ENCODE measurements around the gene ITPR2.
"Not testable (repeated sequence)": the region's sequence is repeated elsewhere in the genome, so short reads cannot be mapped to it uniquely, and the experiment has no call there.

Gene ITPR2

DNA sequence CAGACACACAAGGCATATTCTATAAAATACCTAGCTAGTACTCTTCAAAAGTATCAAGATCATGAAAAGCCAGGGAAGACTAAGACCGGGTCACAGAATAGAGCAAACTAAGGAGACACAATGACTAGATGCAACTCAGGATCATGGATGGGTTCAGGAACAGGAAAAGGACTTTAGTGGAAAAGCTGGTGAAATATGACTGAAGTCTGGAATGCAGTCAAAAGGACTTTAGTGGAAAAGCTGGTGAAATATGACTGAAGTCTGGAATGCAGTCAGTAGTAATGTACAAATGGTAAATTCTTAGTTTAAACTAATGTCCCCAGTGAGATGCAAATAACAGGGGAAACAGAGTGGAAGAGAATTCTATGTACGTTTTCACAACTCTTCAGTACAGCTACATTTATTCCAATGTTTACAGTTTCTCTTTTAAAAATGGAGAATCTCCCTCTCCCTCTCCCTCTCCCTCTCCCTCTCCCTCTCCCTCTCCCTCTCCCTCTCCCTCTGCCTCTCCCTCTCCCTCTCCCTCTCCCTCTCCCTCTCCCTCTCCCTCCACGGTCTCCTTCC, 49.1 kb downstream of the ITPR2 start:
- DNase-seq: not testable (repeated sequence)

DNA sequence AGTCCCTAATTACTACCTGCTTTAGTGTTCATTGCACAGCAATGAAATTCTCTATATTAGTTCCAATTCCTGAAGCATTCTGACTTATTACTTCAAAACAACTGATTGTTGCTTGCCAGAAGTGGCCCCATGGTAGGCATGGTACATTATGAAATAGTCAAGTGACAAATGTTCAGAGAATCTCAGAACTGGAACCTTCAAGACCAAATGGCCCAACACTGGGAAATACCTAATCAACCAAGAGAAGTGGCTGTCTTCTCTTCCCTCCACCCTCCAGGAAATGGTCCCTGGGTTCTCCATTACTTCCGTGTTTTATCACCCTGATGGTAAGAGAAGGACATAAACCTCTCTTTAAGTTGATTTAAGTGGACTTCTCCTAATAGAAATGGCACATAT, 49.9 kb downstream of the ITPR2 start:
- no peak for DNase-seq

DNA sequence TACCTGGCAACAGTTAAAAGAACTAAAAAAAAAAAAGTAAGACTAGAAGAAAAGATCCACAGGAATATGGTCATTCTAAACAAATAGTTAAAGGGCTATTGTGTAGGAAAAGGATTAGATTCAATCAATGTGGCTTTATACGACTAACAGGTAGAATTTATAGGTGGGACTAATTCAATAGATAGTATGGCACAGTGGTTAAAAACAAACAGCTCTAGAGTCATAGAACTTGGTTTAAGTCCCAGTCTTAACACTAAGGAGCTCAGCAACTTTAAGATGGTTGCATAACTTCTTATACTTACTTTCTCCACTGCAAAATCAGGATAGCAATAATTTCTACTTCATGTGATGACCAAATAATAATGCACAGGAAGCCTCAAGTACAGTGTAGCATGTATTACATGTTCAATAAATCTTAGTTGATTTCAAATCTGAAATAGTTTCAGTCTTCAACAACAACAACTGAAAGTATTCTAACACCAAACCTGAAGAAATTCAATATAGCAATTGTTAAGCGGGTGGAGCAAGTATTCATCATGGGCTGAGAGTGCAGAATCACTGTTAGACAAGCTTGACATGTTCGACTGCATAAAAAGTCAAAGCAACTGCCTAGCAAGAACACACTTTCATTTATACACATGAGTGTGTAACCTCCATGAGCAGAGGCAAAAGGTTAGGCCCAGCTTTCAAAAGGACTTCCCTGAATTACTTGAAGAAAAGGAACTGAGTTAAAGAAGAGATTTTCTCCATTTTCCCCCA, 50.4 kb downstream of the ITPR2 start:
- DNase-seq: no peak

DNA sequence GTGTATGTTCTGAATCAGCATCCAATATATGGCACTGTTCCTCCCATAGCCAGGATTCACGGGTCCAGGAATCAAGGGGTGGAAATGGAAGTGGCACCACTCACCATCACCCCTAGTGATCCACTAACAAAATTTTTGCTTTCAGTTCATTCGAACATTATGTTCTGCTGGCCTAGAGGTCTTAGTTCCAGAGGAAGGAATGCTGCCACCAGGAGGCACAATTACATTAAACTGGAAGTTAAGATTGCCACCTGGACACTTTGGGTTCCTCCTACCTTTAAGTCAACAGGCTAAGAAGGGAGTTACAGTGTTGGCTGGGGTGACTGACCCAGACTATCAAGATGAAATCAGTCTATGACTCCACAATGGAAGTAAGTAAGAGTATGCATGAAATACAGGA, 52.3 kb downstream of the ITPR2 start:
- DNase-seq: not testable (repeated sequence)

DNA sequence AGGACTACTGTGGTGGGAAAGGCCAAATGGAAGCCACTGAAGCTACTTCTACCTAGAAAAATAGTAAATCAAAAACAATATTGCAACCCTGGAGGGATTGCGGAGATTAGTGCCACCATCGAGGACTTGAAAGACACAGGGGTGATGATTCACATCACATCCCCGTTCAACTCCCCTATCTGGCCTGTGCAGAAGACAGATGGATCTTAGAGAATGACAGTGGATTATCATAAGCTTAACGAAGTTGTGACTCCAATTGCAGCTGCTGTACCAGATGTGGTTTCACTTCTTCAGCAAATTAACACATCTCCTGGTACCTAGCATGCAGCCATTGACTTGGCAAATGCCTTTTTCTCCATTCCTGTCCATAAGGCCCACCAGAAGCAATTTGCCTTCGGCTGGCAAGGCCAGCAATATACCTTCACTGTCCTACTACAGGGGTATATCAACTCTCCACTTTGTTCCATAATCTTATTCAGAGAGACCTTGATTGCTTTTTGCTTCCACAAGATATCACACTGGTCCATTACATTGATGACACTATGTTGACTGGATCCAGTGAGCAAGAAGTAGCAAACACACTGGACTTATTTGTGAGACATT, 54.7 kb downstream of the ITPR2 start:
- DNase-seq: not testable (repeated sequence)

DNA sequence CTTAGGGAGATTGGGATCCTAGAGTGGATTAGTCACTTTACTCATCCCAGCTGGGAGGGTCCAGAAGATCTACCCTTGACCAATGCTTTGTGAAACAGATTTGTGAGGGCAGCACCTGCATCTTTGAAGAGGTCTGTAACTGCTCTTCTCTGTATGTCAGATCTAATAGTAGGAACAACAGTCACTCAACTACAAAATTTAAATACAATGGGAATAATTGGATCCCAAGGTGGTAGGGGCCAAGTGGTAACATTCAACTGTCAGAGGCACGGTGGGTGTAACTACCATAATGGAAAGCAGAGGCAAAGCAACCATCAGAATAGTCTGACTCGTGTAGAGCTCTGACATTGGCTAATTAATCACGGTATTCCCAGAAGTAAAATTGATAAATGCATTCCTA, 55.8 kb downstream of the ITPR2 start:
- no peak for DNase-seq

DNA sequence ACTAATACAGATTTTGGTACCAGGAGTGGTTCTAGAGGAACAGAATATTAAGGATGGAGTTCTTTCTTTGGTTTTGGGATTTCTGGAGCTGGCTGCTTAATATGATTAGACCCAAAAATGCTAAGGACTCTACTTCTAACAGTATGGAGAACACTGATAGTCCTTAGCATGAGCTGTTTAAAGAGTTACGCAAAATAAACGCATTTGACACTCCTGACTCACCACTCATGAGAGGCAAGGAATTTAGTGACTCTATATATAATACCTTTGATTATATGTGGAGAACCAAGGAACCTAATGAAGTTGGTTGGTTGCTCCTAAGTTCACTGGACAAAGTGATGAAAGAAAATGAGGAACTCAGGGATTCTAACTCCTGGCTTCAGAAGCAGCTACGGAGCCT, 57.0 kb downstream of the ITPR2 start:
- not testable (repeated sequence) for DNase-seq

DNA sequence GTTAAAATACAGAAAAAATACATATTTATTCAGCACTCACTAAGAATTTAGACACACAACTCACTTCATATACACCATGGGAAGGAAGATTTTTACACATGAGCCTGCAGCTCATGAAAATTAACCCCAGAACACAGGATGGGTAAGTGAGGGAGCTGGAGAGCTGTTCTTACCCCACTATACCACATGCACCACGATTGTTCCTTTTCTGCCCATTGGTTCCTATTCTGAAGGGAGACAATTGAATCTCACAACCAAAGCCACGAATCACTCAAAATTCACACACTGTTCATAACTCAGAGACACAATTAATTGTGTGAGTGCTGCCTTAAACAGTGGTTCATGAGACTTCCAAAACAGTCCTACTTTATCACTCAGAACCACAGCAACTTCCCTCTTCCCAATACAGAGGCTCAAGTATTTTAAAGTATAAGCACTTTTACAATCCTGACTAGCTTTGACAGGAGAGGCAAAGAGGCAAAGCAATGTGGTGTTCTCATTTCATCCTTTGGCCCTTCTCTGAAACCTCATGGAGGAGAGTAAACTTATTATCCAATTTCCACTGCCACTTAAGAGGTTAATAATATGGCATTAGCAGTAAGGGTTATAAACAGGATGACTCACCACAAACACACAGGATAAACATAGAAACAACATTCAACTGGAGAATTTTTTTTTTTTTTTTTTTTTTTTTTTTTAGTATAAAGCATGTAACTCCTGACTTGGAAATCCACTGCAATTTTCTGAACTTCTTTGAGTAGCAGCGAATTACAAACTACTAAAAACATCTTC, 59.5 kb downstream of the ITPR2 start:
- DNase-seq: no peak

DNA sequence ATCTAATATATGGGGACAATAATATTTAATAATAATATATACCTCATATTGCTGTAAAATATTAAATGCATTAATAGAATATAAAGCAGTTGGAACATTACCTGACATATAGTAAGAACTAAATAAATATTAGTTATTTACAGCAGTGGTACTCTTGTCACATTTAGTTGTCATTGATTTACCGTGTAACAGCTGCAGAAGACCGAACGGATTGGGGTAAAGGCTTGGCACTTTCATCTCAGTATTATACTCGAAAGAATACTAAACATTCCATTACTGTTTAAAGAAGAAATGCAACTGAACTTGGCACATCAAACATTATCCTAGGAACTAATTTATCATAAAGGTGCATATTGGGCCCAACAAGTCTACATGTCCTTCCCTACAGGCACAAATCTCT, 61.1 kb downstream of the ITPR2 start:
- DNase-seq: no peak

DNA sequence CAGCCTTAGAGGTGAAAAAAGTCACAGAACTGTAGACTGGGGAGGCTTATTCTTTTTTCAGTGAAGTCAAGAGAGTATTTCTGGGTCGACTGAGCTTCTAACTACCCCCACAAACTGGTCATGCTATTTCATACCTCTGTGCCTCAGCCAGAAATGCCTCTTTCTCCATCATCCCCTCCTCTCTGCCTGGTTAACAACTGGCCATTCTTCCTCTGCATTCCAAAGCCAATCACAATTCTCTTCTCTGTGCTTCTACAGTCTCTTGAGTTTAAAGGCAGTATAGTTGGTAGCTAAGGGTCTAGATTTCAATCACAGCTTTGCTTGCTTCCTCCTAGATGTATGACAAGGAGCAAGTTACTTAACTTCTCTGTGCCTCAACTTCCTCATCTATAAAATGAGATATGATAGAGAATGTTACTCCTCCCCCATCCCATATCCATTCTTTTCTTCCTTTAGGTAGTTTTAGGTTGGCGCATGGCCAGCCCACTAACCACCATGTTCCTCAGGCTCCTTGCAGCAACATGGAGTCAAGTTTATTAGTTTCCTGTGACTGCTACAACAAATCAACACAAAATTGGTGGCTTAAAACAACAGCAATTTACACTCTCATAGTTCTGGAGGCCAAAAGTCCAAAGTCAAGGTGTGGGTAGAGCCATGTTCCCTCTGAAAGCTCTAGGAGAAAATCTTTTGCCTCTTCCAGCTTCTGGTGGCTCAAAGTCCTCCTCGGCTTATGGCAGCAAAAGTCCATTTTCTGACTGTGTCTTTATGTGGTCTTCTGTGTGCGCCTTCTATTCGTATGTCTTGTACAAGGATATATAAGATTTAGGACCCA, 62.5 kb downstream of the ITPR2 start:
- DNase-seq: no peak

DNA sequence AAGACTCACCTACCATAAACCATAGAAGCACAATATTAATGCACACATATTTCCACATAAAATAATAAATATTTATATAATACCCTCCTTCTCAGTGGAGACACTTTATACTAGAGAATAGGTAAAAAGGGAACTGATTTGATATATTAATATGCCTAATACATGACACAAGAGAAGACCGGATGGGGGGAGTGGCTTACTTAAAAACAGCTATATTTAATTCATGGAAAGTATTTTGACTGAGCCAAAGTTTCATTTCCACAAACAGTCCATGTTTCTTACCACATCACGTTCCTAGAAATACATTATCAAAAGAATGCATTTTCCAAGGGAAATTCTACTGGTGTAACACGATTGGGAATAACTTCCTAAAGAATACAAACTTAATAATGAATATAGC, 63.4 kb downstream of the ITPR2 start:
- DNase-seq: no peak

DNA sequence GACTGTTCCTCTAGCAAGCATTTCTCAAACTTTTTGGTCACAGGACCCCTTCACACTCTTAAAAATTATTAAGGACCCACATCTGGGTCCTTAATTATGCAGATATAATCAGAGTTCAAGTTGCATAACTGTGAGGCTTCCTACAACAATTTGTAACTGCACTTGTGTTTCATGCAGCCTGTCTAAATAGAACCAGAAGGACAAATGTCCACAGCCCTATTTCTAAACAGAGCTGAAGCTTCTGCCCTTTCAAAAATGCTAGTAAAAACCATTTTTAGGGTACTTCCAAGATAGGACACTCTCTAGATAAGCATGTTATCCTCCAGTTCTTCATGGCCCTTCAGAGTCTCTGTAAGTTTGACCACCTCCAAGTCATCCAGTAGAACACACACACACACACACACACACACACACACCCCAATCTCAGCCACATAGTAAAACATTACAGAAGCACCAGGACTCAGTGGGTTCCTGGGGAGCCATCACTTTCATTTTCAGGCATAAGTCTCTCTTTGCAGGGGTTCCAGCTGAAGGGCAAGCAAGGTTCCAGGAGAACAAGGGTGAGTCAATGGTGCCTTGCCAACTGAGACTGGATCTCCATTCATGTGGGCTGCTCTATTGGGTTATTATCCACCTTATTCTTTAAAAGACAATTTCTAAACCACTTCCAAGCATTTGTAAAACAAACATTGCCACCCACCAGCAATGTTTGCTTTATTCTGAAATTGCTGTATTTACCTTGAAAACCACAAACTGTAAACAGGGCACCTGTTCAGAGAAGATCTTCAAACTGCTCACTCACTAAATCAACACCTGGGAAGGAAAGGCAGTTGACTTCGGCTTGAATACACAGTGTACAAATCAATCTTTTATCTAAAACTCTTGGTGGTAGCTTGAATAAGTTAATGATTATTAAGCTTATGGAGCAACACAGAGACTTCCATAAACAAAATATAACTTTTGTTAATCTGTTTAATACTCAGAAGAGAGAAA, 64.1 kb downstream of the ITPR2 start:
- no peak for DNase-seq

DNA sequence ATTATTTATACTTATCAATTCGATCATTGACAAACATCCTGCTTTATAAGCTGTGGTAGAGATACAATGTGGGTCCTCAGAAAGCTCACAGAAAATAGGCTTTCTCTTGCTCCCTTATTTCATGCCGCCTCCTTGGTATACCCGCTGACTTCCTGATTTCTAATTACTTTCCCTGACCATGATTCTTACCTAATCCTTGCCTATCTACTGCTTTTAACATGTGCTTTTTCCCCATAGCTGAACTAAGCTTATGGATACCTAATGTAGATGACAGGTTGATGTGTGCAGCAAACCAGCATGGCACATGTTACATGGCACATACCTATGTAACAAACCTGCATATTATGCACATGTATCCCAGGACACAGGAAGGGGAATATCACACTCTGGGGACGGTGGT, 65.1 kb downstream of the ITPR2 start:
- no peak for DNase-seq

DNA sequence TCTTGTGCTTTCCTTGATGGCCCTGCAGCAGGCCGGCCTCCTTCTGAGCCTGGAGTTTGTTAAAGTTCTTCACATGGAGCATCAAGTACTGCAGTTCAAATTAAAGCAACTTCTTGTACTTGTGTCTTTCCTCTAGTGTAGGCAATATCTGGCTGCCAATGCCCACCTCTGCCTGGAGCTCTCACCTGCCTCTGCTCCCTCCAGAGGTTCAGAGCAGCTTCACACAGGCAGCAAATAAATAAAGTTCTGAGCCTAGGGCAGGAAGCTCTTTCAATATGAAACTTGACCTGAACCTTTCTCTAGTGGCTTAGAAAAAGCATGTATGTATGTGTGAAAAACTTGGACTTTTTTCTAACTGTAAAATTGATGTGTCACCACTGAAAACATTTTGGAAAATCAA, 65.9 kb downstream of the ITPR2 start:
- no peak for DNase-seq

DNA sequence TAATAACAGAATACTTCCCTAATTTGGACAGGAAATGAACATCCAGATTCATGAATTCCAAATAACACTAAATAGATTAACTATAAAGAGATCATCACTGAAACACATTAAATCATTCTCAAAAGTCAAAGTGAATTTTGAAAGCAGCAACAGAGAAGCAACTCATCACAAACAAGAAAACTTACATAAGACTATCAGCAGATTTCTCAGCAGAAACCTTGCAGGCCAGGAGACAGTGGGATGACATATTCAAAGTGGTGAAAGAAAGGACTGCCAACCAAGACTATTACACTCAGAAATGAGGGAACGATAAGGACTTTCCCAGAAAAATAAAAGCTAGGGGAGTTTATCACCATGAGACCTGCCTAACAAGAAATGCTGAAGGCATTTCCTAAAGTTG, 70.8 kb downstream of the ITPR2 start:
- DNase-seq: no peak

DNA sequence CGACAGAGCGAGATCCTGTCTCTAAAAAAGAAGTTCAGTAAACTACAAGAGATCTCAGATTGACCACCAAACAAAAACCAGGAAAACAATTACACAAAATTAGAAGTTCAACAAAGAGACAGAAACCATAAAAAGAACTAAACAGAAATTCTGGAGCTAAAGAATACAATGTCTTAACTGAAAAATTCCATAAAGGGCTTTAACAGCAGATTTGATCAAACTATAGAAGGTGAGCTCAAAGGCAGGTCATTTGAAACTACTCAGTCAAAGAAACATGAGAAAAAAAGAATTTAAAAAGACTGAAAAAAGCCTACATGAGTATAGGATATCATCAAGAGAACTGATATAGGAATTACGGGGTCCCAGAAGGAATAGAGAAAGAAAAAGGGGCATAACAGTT, 71.2 kb downstream of the ITPR2 start:
- DNase-seq: no peak

DNA sequence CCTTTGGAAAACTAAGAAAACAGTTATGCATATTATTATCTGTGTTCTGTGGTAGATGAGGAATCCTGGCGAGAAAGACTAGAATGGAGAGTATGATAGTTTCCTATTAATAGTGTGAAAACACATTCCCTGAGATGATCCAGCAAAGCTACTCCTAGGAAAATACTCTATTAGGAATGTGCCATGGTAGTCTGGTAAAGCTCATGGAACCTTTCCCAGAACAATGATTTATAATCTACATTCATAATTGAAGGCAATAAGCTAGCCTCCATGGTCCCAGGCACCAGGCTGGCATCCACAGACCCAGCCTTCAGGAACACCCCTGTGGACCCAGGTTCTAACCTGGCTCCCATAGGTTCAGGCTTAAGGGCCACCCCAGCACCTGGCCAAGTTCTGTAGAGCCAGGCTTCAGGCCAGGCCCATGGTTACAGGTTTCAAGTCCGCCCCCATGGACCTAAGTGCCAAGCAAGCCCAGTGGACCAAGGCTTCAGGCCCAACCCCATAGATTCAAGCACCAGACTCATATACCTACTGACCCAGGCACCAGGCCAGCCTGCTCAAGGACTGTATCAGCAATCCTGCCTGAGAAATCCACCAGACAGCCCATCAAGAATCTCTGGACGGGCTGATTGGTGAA, 72.2 kb downstream of the ITPR2 start:
- DNase-seq: no peak

DNA sequence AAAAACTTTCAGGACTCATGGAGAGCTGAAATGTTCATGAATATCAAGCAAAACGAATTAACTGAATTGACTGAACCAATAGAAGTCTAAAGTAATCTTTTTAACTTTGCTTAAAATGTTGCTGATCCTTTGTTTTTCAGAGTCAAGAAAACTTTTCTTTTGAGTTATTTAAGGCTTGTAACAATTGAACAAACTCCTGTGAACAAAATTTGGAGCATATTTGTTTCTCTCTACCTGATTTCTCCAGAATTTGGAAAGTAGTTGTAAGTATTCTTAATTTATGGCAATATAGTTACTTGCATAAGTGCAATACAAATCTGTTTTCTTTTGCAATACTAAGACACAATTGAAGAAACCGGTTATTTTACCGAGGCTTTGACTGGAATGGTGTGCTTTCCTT, 77.6 kb downstream of the ITPR2 start:
- DNase-seq: not testable (repeated sequence)

DNA sequence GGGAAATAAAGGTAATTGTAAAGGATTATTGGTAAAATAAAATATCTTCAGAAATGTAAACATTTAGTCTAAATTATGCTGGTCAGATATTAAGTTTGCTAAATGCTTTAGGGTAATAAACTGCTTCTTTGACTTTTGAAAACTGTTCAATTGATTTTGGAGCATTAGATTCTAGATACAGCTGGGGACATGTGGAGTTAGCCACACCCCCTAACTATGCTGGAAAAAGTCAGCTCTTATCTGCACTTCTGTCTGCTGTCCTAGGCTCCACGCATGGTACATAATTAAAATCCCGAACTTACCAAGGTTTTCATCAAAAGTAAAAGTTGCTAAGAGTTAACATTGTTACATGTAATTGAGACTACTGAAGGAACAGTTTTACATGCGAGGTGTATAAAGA, 78.8 kb downstream of the ITPR2 start:
- no peak for DNase-seq

DNA sequence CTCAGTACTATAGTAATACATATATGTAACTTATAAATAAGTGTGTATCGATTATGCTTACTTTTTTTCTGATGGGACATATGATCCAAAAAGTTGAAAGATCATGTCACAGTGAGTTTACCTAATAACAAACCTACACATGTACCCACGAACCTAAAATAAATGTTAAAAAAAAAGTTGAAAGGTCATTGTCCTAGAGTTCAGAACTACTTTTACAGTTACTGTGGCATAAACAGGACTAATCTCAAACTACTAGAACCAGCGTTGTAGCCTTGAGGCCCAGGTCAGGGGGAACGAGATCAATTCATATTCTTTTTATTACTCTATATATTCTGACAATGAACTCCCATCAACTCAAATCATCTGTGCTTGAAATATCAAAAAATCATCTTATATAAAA, 81.8 kb downstream of the ITPR2 start:
- DNase-seq: no peak
